ENCODE measurements around the gene CEP128.

CEP128 gene

DNA sequence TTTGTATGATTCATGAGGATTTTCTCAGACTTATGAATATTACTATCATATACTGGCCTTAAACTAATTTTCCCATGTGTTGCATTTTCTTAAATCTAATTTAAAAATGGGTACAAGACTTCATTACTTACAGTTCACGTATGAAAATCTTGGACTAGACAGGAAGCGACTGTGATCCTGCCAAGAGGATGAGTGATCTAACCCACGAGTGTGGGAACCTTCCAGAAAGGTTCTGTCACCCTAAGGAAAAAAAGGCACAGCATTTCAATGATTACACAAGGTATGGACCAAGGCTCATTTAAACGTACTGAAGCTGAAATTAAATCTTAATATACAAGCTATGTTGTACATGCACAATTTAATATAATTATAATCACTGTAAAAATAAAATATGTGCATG is 436.8 kb downstream of the CEP128 start:
- TF ChIP-seq, protein P1, sequence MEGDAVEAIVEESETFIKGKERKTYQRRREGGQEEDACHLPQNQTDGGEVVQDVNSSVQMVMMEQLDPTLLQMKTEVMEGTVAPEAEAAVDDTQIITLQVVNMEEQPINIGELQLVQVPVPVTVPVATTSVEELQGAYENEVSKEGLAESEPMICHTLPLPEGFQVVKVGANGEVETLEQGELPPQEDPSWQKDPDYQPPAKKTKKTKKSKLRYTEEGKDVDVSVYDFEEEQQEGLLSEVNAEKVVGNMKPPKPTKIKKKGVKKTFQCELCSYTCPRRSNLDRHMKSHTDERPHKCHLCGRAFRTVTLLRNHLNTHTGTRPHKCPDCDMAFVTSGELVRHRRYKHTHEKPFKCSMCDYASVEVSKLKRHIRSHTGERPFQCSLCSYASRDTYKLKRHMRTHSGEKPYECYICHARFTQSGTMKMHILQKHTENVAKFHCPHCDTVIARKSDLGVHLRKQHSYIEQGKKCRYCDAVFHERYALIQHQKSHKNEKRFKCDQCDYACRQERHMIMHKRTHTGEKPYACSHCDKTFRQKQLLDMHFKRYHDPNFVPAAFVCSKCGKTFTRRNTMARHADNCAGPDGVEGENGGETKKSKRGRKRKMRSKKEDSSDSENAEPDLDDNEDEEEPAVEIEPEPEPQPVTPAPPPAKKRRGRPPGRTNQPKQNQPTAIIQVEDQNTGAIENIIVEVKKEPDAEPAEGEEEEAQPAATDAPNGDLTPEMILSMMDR (IDR thresholded peaks at IDR 0.05; ENCODE audit: low read depth, low read length), result no peak
- H3K4me3 ChIP-seq (ENCODE audit: low read depth, low read length), result no peak overlapping the region

DNA sequence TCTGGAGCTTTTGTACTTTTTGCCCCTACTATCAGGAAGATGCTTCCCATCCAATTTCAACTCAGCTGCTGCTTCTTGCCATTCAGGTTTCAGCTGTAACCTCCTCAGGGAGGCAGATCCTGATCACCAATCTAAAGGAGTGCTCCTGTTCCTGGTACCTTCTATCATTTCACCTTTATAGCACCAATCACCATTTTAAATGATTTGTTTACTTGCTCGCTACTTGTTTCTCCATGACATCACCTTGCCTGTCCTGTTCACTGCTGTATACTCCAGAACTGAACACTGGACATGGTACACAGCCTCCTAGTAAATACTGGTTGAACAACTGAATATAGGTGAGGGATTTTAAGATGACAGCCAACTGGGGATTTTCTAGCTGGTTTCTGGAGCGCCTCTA is 443.0 kb downstream of the CEP128 start:
- TF ChIP-seq, protein P1 (IDR thresholded peaks at IDR 0.05; ENCODE audit: low read depth, low read length), result no peak
- H3K4me3 ChIP-seq (ENCODE audit: low read depth, low read length), result no peak overlapping the region

DNA sequence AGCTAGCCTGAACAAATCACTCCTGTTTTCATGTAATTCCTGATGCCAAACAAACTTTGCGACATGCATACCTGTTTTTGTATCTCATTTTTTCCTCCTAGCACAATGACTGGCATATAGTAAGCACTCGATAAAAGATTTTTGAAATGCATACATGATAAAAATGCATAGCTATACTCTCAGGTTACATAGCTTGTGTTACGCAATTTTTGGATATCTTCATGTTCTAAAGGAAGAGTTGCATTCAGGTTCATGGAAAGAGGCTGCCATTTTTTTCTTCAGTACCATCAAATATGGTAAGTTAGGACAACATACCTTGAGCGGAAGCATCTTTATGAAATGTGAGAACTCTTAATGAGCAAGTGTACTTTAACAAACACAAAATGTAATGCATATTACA is 445.4 kb downstream of the CEP128 start:
- no peak overlapping the region for H3K4me3 ChIP-seq (ENCODE audit: low read depth, low read length)
- TF ChIP-seq, protein P1 (IDR thresholded peaks at IDR 0.05; ENCODE audit: low read depth, low read length), result no peak

DNA sequence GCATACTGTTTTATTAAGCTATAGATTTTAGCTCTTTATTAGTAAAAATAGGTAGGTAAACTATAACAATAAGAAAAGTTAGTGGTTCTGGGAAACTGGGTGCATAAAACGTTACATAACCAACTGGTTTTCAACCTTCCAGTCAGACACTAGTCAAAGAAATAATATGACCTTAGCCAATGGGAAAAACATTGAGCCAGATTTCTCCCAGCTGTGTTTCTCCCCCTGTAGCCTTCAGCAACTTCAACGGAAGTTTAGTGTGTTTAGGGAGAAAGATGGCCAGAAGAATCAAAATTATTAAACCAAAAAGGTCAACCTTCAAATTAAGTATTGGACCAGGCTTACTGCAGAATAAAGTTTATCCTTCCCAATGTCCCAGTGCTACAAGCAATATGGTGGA is 446.8 kb downstream of the CEP128 start:
- no peak overlapping the region for H3K4me3 ChIP-seq (ENCODE audit: low read depth, low read length)

DNA sequence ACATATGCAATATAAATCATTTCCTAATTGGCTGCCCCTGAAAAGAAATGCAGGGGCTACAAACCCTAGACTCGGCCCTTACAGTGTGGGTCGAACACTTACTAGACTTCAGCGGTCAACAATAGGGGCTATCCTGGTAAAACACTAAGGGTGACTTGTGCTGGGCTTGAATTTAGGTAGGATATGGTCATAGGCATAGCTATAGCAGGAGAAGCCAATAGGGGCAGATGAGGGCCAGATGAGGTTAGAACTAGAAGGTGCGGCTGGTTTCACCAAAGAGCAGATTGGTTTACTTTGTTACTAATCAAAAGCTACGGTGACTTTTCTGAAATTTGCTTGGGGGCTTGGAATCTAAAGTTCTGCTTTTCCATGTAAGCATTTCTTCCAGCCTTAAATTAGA is 447.9 kb downstream of the CEP128 start:
- H3K4me3 ChIP-seq (ENCODE audit: low read depth, low read length), result no peak overlapping the region
- TF ChIP-seq, protein P1 (IDR thresholded peaks at IDR 0.05; ENCODE audit: low read depth, low read length), result no peak

More for the DNA sequence above, 446.8 kb downstream of the CEP128 start:
- TF ChIP-seq, protein P1 (IDR thresholded peaks at IDR 0.05; ENCODE audit: low read depth, low read length), result no peak

DNA sequence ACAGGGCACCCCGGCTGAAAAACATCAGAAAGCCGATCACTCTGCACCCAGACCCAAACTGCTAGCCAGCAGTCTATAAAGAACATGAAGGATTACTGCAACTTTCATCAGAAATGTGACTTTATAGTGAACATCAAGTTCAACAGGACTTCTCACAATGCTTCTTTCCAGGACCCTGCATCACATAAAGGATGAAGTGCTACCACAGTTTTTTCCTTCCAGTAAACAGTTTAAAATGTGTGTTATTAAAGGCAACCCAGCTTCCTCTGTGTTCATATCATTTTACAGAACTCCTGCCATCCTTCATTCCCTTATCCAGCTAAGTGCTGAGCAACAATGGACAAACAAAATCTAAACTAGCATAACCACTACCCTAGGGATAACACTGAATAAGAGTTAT is 449.9 kb downstream of the CEP128 start:
- H3K4me3 ChIP-seq (ENCODE audit: low read depth, low read length), result no peak overlapping the region
- TF ChIP-seq, protein P1 (IDR thresholded peaks at IDR 0.05; ENCODE audit: low read depth, low read length), result no peak

DNA sequence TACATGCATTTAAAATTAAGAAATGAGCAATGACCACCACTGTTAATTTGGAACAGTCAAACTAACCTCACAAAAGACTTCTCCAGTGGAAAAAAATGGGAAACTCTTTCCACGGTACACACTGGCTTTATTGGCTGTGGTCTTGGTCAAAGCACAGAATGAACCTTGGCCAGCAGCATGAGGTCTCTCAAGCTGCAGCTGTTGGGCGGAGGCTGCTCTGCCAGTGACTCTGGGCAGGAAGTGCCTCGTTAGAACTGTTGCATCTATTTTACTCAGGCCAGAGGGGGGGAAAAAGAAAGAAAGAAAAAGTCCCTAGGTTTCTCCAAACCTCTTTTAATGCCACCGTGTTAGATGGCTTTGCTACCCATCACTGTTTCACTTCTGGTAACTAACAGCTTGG is 450.4 kb downstream of the CEP128 start:
- H3K4me3 ChIP-seq (ENCODE audit: low read depth, low read length), result no peak overlapping the region

More for the DNA sequence above, 450.4 kb downstream of the CEP128 start:
- TF ChIP-seq, protein P1 (IDR thresholded peaks at IDR 0.05; ENCODE audit: low read depth, low read length), result no peak
